B cell (primary cell): ENCODE results near the gene FUT7.

Experiments used
- EZH2 ChIP-seq: IDR thresholded peaks from 2 replicates; pipeline ENCODE4 v1.6.1; 2012; ENCODE audit warnings: borderline replicate concordance, low read depth, mild to moderate bottlenecking, moderate library complexity, low read length; ENCODE audit not compliant: insufficient read depth, poor library complexity, severe bottlenecking
- TF ChIP-seq, protein P1 (sequence below): fragments of 200-600 bp; IDR thresholded peaks from one replicate; pipeline ENCODE4 v1.8.0; 2022; ENCODE audit warnings: antibody characterized with exemption, mild to moderate bottlenecking

DNA sequence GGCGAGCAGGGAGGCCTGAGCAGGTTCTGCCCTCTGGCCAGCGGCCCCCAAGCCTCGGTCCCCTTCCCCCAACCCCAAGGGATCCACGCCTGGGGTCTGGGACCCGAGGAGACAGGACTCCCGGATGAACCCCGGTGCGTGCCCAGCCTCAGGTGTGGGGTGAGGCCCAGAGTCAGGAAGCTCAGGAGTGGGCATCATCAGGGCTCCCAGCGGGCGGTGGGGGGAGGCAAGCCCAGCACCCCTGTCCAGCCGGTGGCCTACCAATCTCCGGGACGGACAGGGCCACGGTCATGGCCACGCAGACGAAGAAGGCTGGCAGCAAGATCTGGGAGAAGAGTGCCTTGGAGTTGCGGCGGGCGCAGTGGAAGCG lies 18.3 kb downstream of the FUT7 start:
- TF ChIP-seq, protein P1, sequence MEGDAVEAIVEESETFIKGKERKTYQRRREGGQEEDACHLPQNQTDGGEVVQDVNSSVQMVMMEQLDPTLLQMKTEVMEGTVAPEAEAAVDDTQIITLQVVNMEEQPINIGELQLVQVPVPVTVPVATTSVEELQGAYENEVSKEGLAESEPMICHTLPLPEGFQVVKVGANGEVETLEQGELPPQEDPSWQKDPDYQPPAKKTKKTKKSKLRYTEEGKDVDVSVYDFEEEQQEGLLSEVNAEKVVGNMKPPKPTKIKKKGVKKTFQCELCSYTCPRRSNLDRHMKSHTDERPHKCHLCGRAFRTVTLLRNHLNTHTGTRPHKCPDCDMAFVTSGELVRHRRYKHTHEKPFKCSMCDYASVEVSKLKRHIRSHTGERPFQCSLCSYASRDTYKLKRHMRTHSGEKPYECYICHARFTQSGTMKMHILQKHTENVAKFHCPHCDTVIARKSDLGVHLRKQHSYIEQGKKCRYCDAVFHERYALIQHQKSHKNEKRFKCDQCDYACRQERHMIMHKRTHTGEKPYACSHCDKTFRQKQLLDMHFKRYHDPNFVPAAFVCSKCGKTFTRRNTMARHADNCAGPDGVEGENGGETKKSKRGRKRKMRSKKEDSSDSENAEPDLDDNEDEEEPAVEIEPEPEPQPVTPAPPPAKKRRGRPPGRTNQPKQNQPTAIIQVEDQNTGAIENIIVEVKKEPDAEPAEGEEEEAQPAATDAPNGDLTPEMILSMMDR, result no peak
- no peak for TF ChIP-seq EZH2
